K562 (cell line): ENCODE data around the gene MMEL1. TPM values are rescaled to one million over a fixed set of nuclear protein-coding genes. Genes with fewer than 3 reads are reported as not detected.

Experiments
- HNRNPK ChIP-seq: fragments of 200-400 bp; formaldehyde crosslinking; IDR thresholded peaks from one replicate; pipeline ENCODE4 v1.6.1; 2018; ENCODE audit warnings: mild to moderate bottlenecking, low read depth, low read length; ENCODE audit not compliant: poor library complexity, severe bottlenecking
- POLR2A ChIP-seq: fragments of 450-650 bp; conservative IDR thresholded peaks from 2 replicates; pipeline ENCODE4 v1.6.1; 2016
- RB1 ChIP-seq: fragments of 450-650 bp; IDR thresholded peaks from 2 replicates; pipeline ENCODE4 v1.6.1; 2017; ENCODE audit warnings: low read depth, mild to moderate bottlenecking
- ZKSCAN1 ChIP-seq: fragments of 150-350 bp; IDR thresholded peaks from 2 replicates; pipeline ENCODE4 v1.6.1; 2016; ENCODE audit warnings: low read depth, low read length
- polyA plus RNA-seq, 8 experiments: library from polyadenylated mRNA; depleted of rRNA in 4 of 8; stranded (reverse) in 5 of 8; unstranded in 3 of 8; fragments of >200 nt; fragmentation: Nextera tagmentation in 2 of 8; fragmentation: Illumina TruSeq in 1 of 8; extraction: Ambion mirVana in 2 of 8; extraction: Trizol in 1 of 8; gene quantifications; 2 replicates each; pipeline versions ENCODE4 v1.2.1 to v1.2.3, GENCODE V29; 2011 to 2014; ENCODE audit warnings: inconsistent platforms in 1 of 8, missing spikeins in 1 of 8
- total RNA-seq, 7 experiments: library from RNA; depleted of rRNA in 6 of 7; stranded (reverse); fragments of >200 nt in 6 of 7; fragmentation: Illumina TruSeq in 2 of 7; extraction: Trizol in 2 of 7; gene quantifications; 2 replicates each; pipeline versions ENCODE4 v1.2.1 to v1.2.3, GENCODE V29; 2011 to 2021; ENCODE audit warnings: low replicate concordance in 1 of 7
- TF ChIP-seq, protein P1 (sequence below): fragments of 450-650 bp; formaldehyde crosslinking; IDR thresholded peaks from 2 replicates; pipeline ENCODE4 v1.4.0; 2020; ENCODE audit warnings: mild to moderate bottlenecking, mixed read lengths
- TF ChIP-seq, protein P2 (sequence below): sonication (generic); formaldehyde crosslinking; IDR thresholded peaks from 2 replicates; pipeline ENCODE4 v1.8.0; 2022; ENCODE audit warnings: mild to moderate bottlenecking, missing genetic modification reagents
- TF ChIP-seq, protein P3 (sequence below): fragments of 200-600 bp; sonication (generic); IDR thresholded peaks from one replicate; pipeline ENCODE4 v1.6.1; 2012; ENCODE audit warnings: mild to moderate bottlenecking, low read depth, low read length, inconsistent platforms

The MMEL1 gene
- total and polyA plus RNA-seq, 9 of the 15 experiments (the other 6 are each of a cell fraction or from before 2014, with no cell fraction given): not detected

DNA sequence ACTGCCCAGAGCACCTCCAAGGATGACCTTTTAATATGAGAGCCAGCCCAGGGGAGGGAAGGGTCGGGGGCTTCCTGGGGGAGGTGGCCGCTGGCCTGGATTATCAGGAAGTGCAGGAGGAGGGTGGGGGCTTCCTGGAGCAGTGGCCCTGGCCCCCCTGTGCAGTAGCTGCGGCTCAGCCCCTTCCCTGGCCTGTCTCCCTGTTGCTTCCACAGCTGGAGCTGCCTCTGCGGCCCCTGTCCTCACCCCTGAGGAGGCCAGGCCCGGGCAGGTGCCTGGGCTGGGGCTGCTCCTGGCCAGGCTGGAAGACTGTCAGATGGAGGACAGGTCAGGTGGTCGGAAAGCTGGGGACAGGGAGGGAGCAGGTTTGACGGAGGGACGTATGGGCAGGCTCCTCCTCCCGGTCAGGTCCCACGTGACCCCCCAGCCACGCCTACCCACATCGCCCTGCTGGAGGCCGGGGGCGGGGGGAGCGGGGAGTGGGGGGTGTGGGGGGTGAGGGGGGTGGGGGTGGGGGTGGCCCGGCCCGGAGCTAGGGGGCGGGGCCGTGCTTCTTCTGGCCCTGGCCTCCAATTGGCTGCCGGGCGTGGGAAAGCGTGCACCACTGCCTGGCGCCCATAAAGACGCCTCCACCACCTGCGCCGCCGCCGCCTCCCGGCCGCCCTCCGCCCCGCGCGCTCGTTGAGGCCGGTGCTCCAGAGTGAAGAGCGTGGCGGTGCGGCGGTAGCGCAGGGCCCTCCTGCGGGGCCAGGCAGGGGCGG lies 86.9 kb downstream of the MMEL1 start (continued):
- TF ChIP-seq, protein P1, sequence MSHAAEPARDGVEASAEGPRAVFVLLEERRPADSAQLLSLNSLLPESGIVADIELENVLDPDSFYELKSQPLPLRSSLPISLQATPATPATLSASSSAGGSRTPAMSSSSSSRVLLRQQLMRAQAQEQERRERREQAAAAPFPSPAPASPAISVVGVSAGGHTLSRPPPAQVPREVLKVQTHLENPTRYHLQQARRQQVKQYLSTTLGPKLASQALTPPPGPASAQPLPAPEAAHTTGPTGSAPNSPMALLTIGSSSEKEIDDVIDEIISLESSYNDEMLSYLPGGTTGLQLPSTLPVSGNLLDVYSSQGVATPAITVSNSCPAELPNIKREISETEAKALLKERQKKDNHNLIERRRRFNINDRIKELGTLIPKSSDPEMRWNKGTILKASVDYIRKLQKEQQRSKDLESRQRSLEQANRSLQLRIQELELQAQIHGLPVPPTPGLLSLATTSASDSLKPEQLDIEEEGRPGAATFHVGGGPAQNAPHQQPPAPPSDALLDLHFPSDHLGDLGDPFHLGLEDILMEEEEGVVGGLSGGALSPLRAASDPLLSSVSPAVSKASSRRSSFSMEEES (CRISPR knock-in tag): peak; percentile 90
- 0 out of 2 replicates have a peak, but pooled peaks have one; percentile 13 for TF ChIP-seq ZKSCAN1
- TF ChIP-seq RB1: peak; percentile 78; the same call in 1 of the 2 replicates
- TF ChIP-seq, protein P2, sequence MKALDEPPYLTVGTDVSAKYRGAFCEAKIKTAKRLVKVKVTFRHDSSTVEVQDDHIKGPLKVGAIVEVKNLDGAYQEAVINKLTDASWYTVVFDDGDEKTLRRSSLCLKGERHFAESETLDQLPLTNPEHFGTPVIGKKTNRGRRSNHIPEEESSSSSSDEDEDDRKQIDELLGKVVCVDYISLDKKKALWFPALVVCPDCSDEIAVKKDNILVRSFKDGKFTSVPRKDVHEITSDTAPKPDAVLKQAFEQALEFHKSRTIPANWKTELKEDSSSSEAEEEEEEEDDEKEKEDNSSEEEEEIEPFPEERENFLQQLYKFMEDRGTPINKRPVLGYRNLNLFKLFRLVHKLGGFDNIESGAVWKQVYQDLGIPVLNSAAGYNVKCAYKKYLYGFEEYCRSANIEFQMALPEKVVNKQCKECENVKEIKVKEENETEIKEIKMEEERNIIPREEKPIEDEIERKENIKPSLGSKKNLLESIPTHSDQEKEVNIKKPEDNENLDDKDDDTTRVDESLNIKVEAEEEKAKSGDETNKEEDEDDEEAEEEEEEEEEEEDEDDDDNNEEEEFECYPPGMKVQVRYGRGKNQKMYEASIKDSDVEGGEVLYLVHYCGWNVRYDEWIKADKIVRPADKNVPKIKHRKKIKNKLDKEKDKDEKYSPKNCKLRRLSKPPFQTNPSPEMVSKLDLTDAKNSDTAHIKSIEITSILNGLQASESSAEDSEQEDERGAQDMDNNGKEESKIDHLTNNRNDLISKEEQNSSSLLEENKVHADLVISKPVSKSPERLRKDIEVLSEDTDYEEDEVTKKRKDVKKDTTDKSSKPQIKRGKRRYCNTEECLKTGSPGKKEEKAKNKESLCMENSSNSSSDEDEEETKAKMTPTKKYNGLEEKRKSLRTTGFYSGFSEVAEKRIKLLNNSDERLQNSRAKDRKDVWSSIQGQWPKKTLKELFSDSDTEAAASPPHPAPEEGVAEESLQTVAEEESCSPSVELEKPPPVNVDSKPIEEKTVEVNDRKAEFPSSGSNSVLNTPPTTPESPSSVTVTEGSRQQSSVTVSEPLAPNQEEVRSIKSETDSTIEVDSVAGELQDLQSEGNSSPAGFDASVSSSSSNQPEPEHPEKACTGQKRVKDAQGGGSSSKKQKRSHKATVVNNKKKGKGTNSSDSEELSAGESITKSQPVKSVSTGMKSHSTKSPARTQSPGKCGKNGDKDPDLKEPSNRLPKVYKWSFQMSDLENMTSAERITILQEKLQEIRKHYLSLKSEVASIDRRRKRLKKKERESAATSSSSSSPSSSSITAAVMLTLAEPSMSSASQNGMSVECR (CRISPR knock-in tag): peak; percentile 21; the same call in 1 of the 2 replicates
- peak; percentile 98 for TF ChIP-seq HNRNPK
- TF ChIP-seq, protein P3, sequence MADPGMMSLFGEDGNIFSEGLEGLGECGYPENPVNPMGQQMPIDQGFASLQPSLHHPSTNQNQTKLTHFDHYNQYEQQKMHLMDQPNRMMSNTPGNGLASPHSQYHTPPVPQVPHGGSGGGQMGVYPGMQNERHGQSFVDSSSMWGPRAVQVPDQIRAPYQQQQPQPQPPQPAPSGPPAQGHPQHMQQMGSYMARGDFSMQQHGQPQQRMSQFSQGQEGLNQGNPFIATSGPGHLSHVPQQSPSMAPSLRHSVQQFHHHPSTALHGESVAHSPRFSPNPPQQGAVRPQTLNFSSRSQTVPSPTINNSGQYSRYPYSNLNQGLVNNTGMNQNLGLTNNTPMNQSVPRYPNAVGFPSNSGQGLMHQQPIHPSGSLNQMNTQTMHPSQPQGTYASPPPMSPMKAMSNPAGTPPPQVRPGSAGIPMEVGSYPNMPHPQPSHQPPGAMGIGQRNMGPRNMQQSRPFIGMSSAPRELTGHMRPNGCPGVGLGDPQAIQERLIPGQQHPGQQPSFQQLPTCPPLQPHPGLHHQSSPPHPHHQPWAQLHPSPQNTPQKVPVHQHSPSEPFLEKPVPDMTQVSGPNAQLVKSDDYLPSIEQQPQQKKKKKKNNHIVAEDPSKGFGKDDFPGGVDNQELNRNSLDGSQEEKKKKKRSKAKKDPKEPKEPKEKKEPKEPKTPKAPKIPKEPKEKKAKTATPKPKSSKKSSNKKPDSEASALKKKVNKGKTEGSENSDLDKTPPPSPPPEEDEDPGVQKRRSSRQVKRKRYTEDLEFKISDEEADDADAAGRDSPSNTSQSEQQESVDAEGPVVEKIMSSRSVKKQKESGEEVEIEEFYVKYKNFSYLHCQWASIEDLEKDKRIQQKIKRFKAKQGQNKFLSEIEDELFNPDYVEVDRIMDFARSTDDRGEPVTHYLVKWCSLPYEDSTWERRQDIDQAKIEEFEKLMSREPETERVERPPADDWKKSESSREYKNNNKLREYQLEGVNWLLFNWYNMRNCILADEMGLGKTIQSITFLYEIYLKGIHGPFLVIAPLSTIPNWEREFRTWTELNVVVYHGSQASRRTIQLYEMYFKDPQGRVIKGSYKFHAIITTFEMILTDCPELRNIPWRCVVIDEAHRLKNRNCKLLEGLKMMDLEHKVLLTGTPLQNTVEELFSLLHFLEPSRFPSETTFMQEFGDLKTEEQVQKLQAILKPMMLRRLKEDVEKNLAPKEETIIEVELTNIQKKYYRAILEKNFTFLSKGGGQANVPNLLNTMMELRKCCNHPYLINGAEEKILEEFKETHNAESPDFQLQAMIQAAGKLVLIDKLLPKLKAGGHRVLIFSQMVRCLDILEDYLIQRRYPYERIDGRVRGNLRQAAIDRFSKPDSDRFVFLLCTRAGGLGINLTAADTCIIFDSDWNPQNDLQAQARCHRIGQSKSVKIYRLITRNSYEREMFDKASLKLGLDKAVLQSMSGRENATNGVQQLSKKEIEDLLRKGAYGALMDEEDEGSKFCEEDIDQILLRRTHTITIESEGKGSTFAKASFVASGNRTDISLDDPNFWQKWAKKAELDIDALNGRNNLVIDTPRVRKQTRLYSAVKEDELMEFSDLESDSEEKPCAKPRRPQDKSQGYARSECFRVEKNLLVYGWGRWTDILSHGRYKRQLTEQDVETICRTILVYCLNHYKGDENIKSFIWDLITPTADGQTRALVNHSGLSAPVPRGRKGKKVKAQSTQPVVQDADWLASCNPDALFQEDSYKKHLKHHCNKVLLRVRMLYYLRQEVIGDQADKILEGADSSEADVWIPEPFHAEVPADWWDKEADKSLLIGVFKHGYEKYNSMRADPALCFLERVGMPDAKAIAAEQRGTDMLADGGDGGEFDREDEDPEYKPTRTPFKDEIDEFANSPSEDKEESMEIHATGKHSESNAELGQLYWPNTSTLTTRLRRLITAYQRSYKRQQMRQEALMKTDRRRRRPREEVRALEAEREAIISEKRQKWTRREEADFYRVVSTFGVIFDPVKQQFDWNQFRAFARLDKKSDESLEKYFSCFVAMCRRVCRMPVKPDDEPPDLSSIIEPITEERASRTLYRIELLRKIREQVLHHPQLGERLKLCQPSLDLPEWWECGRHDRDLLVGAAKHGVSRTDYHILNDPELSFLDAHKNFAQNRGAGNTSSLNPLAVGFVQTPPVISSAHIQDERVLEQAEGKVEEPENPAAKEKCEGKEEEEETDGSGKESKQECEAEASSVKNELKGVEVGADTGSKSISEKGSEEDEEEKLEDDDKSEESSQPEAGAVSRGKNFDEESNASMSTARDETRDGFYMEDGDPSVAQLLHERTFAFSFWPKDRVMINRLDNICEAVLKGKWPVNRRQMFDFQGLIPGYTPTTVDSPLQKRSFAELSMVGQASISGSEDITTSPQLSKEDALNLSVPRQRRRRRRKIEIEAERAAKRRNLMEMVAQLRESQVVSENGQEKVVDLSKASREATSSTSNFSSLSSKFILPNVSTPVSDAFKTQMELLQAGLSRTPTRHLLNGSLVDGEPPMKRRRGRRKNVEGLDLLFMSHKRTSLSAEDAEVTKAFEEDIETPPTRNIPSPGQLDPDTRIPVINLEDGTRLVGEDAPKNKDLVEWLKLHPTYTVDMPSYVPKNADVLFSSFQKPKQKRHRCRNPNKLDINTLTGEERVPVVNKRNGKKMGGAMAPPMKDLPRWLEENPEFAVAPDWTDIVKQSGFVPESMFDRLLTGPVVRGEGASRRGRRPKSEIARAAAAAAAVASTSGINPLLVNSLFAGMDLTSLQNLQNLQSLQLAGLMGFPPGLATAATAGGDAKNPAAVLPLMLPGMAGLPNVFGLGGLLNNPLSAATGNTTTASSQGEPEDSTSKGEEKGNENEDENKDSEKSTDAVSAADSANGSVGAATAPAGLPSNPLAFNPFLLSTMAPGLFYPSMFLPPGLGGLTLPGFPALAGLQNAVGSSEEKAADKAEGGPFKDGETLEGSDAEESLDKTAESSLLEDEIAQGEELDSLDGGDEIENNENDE: no peak
- peak; percentile 79 for TF ChIP-seq POLR2A
